Sigmoid colon (tissue), 7 donors: ENCODE results near the gene KIAA0586. TPM values are rescaled to one million over a fixed set of nuclear protein-coding genes. Genes with fewer than 3 reads are reported as not detected.
A peak's percentile ranks its signal among the peaks of the same experiment; 100 is the strongest.

Experiments used
- DNase-seq: peaks from one replicate; pipeline ENCODE4 v3.0.0-alpha.2; 2019
- H3K27ac ChIP-seq, 4 donors: fragments of 200-600 bp; sonication (generic); one replicate each; pipeline ENCODE4 v1.5.1; 2016 to 2019; ENCODE audit warnings: mild to moderate bottlenecking in 1 of 4
- H3K27me3 ChIP-seq, 3 donors: fragments of 200-600 bp; sonication (generic); one replicate each; pipeline ENCODE4 v1.5.1; 2019; ENCODE audit warnings: mild to moderate bottlenecking in 1 of 3
- H3K36me3 ChIP-seq, 4 donors: fragments of 200-600 bp; sonication (generic); one replicate each; pipeline ENCODE4 v1.5.1; 2016 to 2019
- H3K4me1 ChIP-seq, 4 donors: fragments of 200-600 bp; sonication (generic); one replicate each; pipeline ENCODE4 v1.5.1; 2017 to 2019
- H3K4me3 ChIP-seq, 4 donors: fragments of 200-600 bp; sonication (generic); one replicate each; pipeline ENCODE4 v1.5.1; 2017 to 2019; ENCODE audit warnings: mild to moderate bottlenecking in 2 of 4, moderate library complexity in 1 of 4
- H3K9me3 ChIP-seq, 4 donors: fragments of 200-600 bp in 3 of 4; sonication (generic) in 3 of 4; one replicate each; pipeline versions ENCODE4 v1.5.1 to v1.6.1; 2013 to 2019
- CTCF ChIP-seq, 4 experiments: fragments of 450-650 bp in 3 of 4; fragments of 200-600 bp in 1 of 4; IDR thresholded peaks; one replicate each; pipeline ENCODE4 v1.5.1; 2016 to 2019; ENCODE audit warnings: antibody characterized with exemption in 4 of 4, mild to moderate bottlenecking in 3 of 4, moderate library complexity in 2 of 4
- EP300 ChIP-seq, 4 donors: sonication (generic); formaldehyde crosslinking; IDR thresholded peaks; one replicate each; pipeline ENCODE4 v1.6.1; 2017; ENCODE audit warnings: antibody characterized with exemption in 4 of 4
- POLR2A ChIP-seq, 2 donors: fragments of 450-650 bp; IDR thresholded peaks; one replicate each; pipeline ENCODE4 v1.6.1; 2016; ENCODE audit warnings: antibody characterized with exemption in 2 of 2, mild to moderate bottlenecking in 2 of 2, moderate library complexity in 2 of 2
- POLR2AphosphoS5 ChIP-seq, 4 donors: sonication (generic); formaldehyde crosslinking; IDR thresholded peaks; one replicate each; pipeline ENCODE4 v1.6.1; 2017; ENCODE audit warnings: antibody characterized with exemption in 4 of 4
- WGBS, 2 donors: extraction: QIAGEN DNeasy Blood & Tissue Kit; methylation state at CpG; one replicate each; pipeline ENCODE4 v1.1.7; 2013; 5-methylcytosine and 5-hydroxymethylcytosine counted together
- intact Hi-C: fragments of 100-400 bp; cut with DNase I; formaldehyde crosslinking; loops from one replicate; pipeline ENCODE4 v1.15.1; 2023
- polyA plus RNA-seq, 3 donors: library from polyadenylated mRNA; stranded (reverse); fragments of 200-250 nt; gene quantifications; one replicate each; pipeline ENCODE4 v1.2.3, GENCODE V29; 2013
- total RNA-seq, 4 donors: library from RNA; depleted of rRNA; stranded (reverse); fragments of >200 nt; gene quantifications; one replicate each; pipeline ENCODE4 v1.1.0, GENCODE V29; 2016
- donor health status: healthy with polysubstance abuse.
- donor health status: Bipolar disorder and iron deficiency.
- donor health status: healthy.

The KIAA0586 gene
- total RNA-seq (10 to 100 TPM; 12.8 to 20.2 (median 16.0) TPM), polyA plus RNA-seq (1 to 10 TPM; 2.5 to 6.8 (median 4.2) TPM)

GRCh38 chr14:58427281-58428117 is at the start of gene KIAA0586, which contains the start of gene TIMM9:
Gene KIAA0586 (plus strand): TSS chr14:58427719. CDS start chr14:58428265, 546 bp downstream.
Gene TIMM9 (minus strand): TSS chr14:58427531. CDS start chr14:58411945, 15,586 bp downstream.
- Histone ChIP-seq H3K27ac (peak within 1 kb of the TSS; percentile 87 to 96 (median 89)), H3K4me3 (peak within 1 kb of the TSS; percentile 78 to 88 (median 84)), H3K36me3 (peaks cover 0 to 32% (median 5%) of the 10 kb centered on the region in 4 donors), H3K27me3 (no peaks in the 10 kb centered on the region), H3K9me3 (no peaks in the 10 kb centered on the region), H3K4me1 (peaks cover 0 to 34% (median 26%) of the 10 kb centered on the region in 4 donors)
- TF ChIP-seq POLR2A (IDR thresholded peaks at IDR 0.05) (peak; percentile 55 to 69), EP300 (IDR thresholded peaks at IDR 0.05) (peak in 1 of 4 donors; percentile 40), CTCF (IDR thresholded peaks at IDR 0.05) (peak in 1 of 4 experiments; percentile 5), POLR2AphosphoS5 (IDR thresholded peaks at IDR 0.05) (peak; percentile 77 to 94 (median 88))
- intact Hi-C loops, result loop anchor here (2.0 to 10.0 kb wide), 2 partner anchors 129 to 1057 kb away; partner anchors contain the start of genes ARID4A, JKAMP and L3HYPDH
- peak; percentile 99 for DNase-seq
- 0% methylated on average over 33 of the region's 33 CpGs for WGBS, 2 donors

GRCh38 chr14:58390830-58391229 is 36.7 kb upstream of the KIAA0586 start:
- H3K9me3 ChIP-seq, result no peaks in the 10 kb centered on the region
- no peak overlapping the region for H3K4me3 ChIP-seq
- intact Hi-C loops, result no loop called here
- H3K27ac ChIP-seq, result no peak overlapping the region
- H3K4me1 ChIP-seq, result peaks cover 0 to 5% (median 2%) of the 10 kb centered on the region in 4 donors
- TF ChIP-seq POLR2A (IDR thresholded peaks at IDR 0.05), result no peak
- no peak for TF ChIP-seq POLR2AphosphoS5 (IDR thresholded peaks at IDR 0.05)
- TF ChIP-seq EP300 (IDR thresholded peaks at IDR 0.05), result no peak
- no peak for DNase-seq
- H3K27me3 ChIP-seq, result no peaks in the 10 kb centered on the region
- no peaks in the 10 kb centered on the region for H3K36me3 ChIP-seq
- 75 to 91% methylated on average over 2 of the region's 2 CpGs for WGBS, 2 donors

- peak overlapping the region; percentile 58 to 83 (median 76) for H3K27ac ChIP-seq
- TF ChIP-seq POLR2A (IDR thresholded peaks at IDR 0.05) (no peak), POLR2AphosphoS5 (IDR thresholded peaks at IDR 0.05) (no peak), EP300 (IDR thresholded peaks at IDR 0.05) (no peak), CTCF (IDR thresholded peaks at IDR 0.05) (no peak)
- H3K4me3 ChIP-seq, result peak overlapping the region; percentile 26 to 66 (median 60)
- H3K9me3 ChIP-seq, result no peaks in the 10 kb centered on the region
- DNase-seq, result no peak
- peaks cover 0 to 14% (median 5%) of the 10 kb centered on the region in 4 donors for H3K4me1 ChIP-seq
- no peaks in the 10 kb centered on the region for H3K36me3 ChIP-seq
- intact Hi-C loops, result loop anchor here (5.0 kb wide), 1 partner anchor 288 kb away; no protein-coding TSS in a partner anchor
- no peaks in the 10 kb centered on the region for H3K27me3 ChIP-seq
- 9 to 12% methylated on average over 10 of the region's 10 CpGs for WGBS, 2 donors
Observed at GRCh38 chr14:58395562-58395811, 32.0 kb upstream of the KIAA0586 start.

- WGBS, 2 donors, result 5 to 7% methylated on average over 86 of the region's 86 CpGs
- H3K36me3 ChIP-seq, result no peaks in the 10 kb centered on the region
- DNase-seq, result peak; percentile 77
- peak within 1 kb of the TSS; percentile 26 to 66 (median 60) for H3K4me3 ChIP-seq
- H3K9me3 ChIP-seq, result no peaks in the 10 kb centered on the region
- H3K27me3 ChIP-seq, result no peaks in the 10 kb centered on the region
- TF ChIP-seq CTCF (IDR thresholded peaks at IDR 0.05) (peak in 2 of 4 experiments; percentile 43 to 94), POLR2AphosphoS5 (IDR thresholded peaks at IDR 0.05) (peak in 1 of 4 donors; percentile 13), POLR2A (IDR thresholded peaks at IDR 0.05) (no peak), EP300 (IDR thresholded peaks at IDR 0.05) (no peak)
- H3K4me1 ChIP-seq, result peaks cover 0 to 14% (median 5%) of the 10 kb centered on the region in 4 donors
- peak within 1 kb of the TSS; percentile 58 to 83 (median 76) for H3K27ac ChIP-seq
- intact Hi-C loops, result loop anchor here (5.0 kb wide), 1 partner anchor 289 kb away; no protein-coding TSS in a partner anchor
Observed at GRCh38 chr14:58395812-58396788, 31.4 kb upstream of the KIAA0586 start, which contains the start of gene TOMM20L. Gene TOMM20L (plus strand): TSS chr14:58395930. CDS start chr14:58395958, 28 bp downstream.
